Coronary artery (tissue), 2 donors: ENCODE data around the gene SLC38A11.

ENCODE experiments used
- DNase-seq: peaks from one replicate; pipeline ENCODE4 v3.0.0-alpha.2; 2017; ENCODE audit warnings: low spot score
- H3K27ac ChIP-seq, 2 donors: fragments of 200-600 bp; sonication (generic); one replicate each; pipeline ENCODE4 v1.5.1; 2016 to 2019
- H3K4me3 ChIP-seq: fragments of 200-600 bp; sonication (generic); 2 replicates; pipeline ENCODE4 v1.5.1; 2016; ENCODE audit warnings: mild to moderate bottlenecking, moderate library complexity
- CTCF ChIP-seq: fragments of 200-600 bp; sonication (generic); IDR thresholded peaks from one replicate; pipeline ENCODE4 v1.5.1; 2019; ENCODE audit warnings: antibody characterized with exemption

The SLC38A11 gene

DNA sequence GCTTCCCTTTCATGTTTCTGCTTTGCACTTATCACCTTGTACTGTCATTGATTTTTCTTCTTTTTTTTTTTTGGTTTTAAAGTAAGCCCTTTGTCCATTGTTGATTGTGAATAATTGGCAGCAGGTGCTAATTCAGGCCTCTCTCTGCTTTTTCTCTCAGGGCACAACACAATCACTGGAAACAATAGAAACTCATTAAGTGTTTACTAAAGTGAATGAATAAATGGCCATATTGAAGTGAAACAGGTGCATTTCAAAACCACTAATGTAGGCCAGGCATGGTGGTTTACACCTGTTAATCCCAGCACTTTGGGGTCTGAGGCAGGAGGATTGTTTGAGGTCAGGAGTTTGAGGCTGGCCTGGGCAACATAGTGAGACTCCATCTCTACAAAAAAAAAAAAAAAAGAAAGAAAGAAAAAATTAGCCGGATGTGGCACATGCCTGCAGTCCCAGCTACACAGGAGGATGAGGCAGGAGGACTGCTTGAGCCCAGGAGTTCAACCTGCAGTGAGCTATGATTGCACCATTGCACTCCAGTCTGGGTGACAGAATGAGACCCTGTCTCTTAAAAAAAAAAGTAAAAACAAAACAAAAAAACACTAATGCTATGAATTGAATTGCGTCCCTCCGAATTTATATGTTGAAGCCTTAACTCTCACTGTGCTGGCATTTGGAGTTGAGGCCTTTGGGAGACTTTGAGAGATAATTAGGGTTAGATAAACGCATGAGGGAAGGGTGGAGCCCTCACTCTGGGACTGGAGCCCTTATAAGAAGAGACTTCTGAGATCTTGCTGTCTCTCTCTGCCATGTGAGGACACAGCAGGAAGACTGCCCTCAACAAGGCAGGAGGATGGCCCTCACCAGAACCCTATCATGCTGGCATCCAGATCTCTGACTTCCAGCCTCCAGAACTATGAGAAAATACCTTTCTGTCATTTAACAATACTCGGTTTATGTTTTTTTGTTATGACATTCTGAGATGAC lies 19.9 kb downstream of the SLC38A11 start:
- no peak for DNase-seq
- no peak for TF ChIP-seq CTCF
- no peak overlapping the region for H3K4me3 ChIP-seq
- no peak overlapping the region for H3K27ac ChIP-seq

DNA sequence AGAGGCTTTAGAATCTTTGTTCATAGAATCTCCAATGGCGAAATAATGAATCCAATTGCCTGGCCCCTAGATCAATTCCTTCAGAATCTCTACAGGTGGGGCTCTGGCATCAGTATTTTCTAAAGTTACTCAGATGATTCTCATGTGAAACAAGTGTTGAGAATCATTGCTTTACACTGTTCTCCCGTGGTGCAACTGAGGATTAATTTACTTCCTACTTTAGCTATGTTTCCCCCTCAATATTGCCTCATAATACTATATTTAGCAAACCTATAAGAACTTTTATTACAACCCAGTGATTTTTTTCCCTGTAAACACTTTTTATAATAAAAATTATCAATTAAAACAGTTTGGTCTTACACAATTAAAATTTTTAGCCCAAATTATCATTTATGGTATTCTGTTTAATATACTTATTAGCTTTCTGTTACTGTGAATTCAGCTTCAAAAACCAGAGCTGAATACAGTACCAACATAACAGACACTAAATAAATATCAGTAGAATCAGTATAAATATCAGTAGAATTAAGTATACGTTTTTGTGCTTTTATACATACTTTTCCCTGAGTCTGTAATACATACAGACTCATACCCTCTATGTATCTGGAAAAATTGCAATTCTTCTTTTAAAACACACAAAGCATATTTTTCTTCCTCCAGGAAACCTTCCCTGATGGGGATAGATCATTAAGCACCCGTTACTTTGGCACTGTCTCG lies 20.8 kb downstream of the SLC38A11 start:
- no peak for DNase-seq

DNA sequence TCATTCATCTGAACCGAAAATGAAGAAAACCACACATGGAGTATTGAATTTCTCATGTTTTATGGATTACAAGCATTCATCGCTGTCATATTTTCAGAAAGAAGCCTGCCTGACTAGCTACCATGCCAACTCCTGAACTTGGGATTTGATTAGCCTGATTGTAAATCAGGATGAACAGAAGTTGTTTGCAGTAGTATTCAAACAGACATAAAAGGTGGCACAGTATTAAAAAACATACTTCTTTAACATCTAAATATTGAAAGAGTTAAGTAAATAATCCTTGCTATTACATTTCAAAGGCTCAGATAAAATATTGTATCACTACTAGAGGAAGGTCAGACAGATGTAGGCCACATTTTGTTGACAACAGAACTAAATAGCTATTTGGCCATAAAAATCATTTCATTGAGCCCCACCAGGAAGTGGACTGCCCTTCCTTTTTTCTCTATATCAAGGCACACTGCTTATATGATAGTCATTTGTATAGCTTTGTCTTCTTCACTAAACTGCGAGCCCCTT lies 21.6 kb downstream of the SLC38A11 start:
- Histone ChIP-seq H3K27ac (no peak overlapping the region), H3K4me3 (no peak overlapping the region)
- DNase-seq = no peak
- no peak for TF ChIP-seq CTCF

More for the DNA sequence above, 20.8 kb downstream of the SLC38A11 start:
- no peak overlapping the region for H3K27ac ChIP-seq
- no peak for TF ChIP-seq CTCF
- H3K4me3 ChIP-seq = no peak overlapping the region

GRCh38 chr2:164932377-164932776 lies 22.9 kb downstream of the SLC38A11 start:
- Histone ChIP-seq H3K27ac (no peak overlapping the region), H3K4me3 (no peak overlapping the region)
- DNase-seq = no peak
- no peak for TF ChIP-seq CTCF

DNA sequence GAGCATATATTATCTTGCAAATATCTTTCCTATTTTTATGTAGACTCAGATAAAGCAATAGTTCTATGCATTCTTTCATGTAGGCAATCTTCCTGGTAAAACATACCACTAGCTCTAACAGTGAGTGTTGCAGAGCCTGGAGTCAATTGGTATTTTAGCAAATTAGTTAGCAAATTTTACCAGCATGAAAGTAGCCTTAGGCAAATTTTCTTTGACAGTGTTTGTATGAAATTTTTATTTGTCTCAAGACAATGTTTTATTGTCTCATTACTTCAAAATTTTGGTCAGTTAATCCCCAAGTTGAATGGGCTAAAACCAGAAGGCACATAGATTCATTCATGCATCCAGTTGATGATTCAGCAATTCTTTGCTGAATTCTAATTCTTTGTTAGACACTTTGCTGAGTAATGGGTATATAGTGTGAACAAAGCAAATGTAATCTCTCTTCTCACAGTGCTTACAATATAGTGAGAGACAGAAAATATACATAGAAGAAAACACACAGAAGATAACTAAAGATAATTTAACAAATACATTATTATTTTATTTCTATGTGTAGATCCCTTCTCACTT lies 27.1 kb downstream of the SLC38A11 start:
- no peak for DNase-seq
- TF ChIP-seq CTCF = no peak
- Histone ChIP-seq H3K27ac (no peak overlapping the region), H3K4me3 (no peak overlapping the region)

- no peak overlapping the region for H3K27ac ChIP-seq
- TF ChIP-seq CTCF = no peak
- no peak overlapping the region for H3K4me3 ChIP-seq
- no peak for DNase-seq
Measured at GRCh38 chr2:164922134-164922533, 33.2 kb downstream of the SLC38A11 start.
